PC-3 (cell line): ENCODE data around the gene PKN2. TPM values are rescaled to one million over a fixed set of nuclear protein-coding genes. Genes with fewer than 3 reads are reported as not detected.

Experiments used
- ATAC-seq: fragments of 200-7000 bp; cut with Tn5 transposase; 2 replicates; pipeline ENCODE4 v1.9.1; 2020; ENCODE audit warnings: mild to moderate bottlenecking, moderate library complexity
- BruUV-seq: library from RNA; stranded (reverse); fragments of 400-500 nt; replicated peaks from 2 replicates; lab custom pipeline; 2021; lab: Mats Ljungman, UMichigan
- CTCF ChIA-PET: fragments of 300-600 bp; sonication (Branson Sonifier 250); formaldehyde crosslinking; loops from one replicate; lab custom pipeline; 2022; ENCODE audit warnings: antibody characterized with exemption; lab: Charles Lee
- POLR2A ChIA-PET: fragments of 300-600 bp; sonication (Branson Sonifier 250); formaldehyde crosslinking; loops from one replicate; lab custom pipeline; 2022; ENCODE audit warnings: antibody characterized with exemption; ENCODE audit not compliant: unreplicated experiment; lab: Charles Lee
- DNase-seq: peaks from one replicate; pipeline ENCODE4 v3.0.0-alpha.2; 2015
- H2AFZ ChIP-seq: fragments of 300-600 bp; sonication (generic); 2 replicates; pipeline ENCODE4 v1.6.0; 2016; ENCODE audit warnings: antibody characterized with exemption, low read length
- H3F3A ChIP-seq: fragments of 300-600 bp; sonication (generic); one replicate; pipeline ENCODE4 v1.6.0; 2017; ENCODE audit warnings: antibody characterized with exemption, low read length, control low read depth, mild to moderate bottlenecking; ENCODE audit not compliant: unreplicated experiment
- H3K27ac ChIP-seq: fragments of 300-600 bp; sonication (generic); 2 replicates; pipeline ENCODE4 v1.5.1; 2016; ENCODE audit warnings: mild to moderate bottlenecking, low read length
- H3K27me3 ChIP-seq: fragments of 300-600 bp; sonication (generic); 2 replicates; pipeline ENCODE4 v1.6.1; 2016; ENCODE audit warnings: low read length, mixed read lengths
- H3K36me3 ChIP-seq: fragments of 300-600 bp; sonication (generic); 2 replicates; pipeline ENCODE4 v1.6.1; 2016; ENCODE audit warnings: low read depth, mixed run types, low read length, mixed read lengths
- H3K4me1 ChIP-seq: fragments of 300-600 bp; sonication (generic); 2 replicates; pipeline ENCODE4 v1.5.1; 2016; ENCODE audit warnings: low read length; ENCODE audit not compliant: insufficient read depth
- H3K4me2 ChIP-seq: fragments of 300-600 bp; sonication (generic); 2 replicates; pipeline ENCODE4 v1.6.0; 2016; ENCODE audit warnings: low read length
- H3K4me3 ChIP-seq: fragments of 300-600 bp; sonication (generic); 2 replicates; pipeline ENCODE4 v1.5.1; 2016; ENCODE audit warnings: mild to moderate bottlenecking, low read length, mixed read lengths
- H3K79me2 ChIP-seq: fragments of 300-600 bp; sonication (generic); 2 replicates; pipeline ENCODE4 v1.6.1; 2017; ENCODE audit warnings: low read length, mixed read lengths
- H3K9ac ChIP-seq: fragments of 300-600 bp; sonication (generic); 2 replicates; pipeline ENCODE4 v1.6.0; 2016; ENCODE audit warnings: mild to moderate bottlenecking, low read length
- H3K9me2 ChIP-seq: fragments of 300-600 bp; sonication (generic); replicated peaks from 2 replicates; pipeline ENCODE4 v1.6.1; 2016; ENCODE audit warnings: mixed run types, low read length, mixed read lengths
- H3K9me3 ChIP-seq: fragments of 300-600 bp; sonication (generic); 2 replicates; pipeline ENCODE4 v1.6.1; 2016; ENCODE audit warnings: low read length, mixed read lengths
- H4K20me1 ChIP-seq: fragments of 300-600 bp; sonication (generic); 2 replicates; pipeline ENCODE4 v1.6.1; 2016; ENCODE audit warnings: low read length, mixed read lengths
- EZH2 ChIP-seq: fragments of 300-600 bp; sonication (generic); IDR thresholded peaks from one replicate; pipeline ENCODE4 v1.6.1; 2017; ENCODE audit warnings: antibody characterized with exemption, mild to moderate bottlenecking, low read length; ENCODE audit not compliant: unreplicated experiment
- EZH2phosphoT487 ChIP-seq: fragments of 300-600 bp; sonication (generic); IDR thresholded peaks from 2 replicates; pipeline ENCODE4 v1.6.1; 2018; ENCODE audit warnings: mild to moderate bottlenecking, antibody characterized with exemption, low read length, borderline replicate concordance
- intact Hi-C: fragments of 100-400 bp; cut with micrococcal nuclease; formaldehyde crosslinking; loops from 2 replicates; pipeline ENCODE4 v1.9.0; 2023
- total RNA-seq: library from RNA; depleted of rRNA; stranded (reverse); fragments of >200 nt; gene quantifications from 2 replicates; pipeline ENCODE4 v1.2.3, GENCODE V29; 2014
- TF ChIP-seq, protein P1 (sequence below): fragments of 300-600 bp; sonication (generic); conservative IDR thresholded peaks from 2 replicates; pipeline ENCODE4 v1.5.1; 2017; ENCODE audit warnings: antibody characterized with exemption, low read depth, mild to moderate bottlenecking, low read length

PKN2 gene
- total RNA-seq, 1 experiment from 2014 or later: 20.8 TPM

DNA sequence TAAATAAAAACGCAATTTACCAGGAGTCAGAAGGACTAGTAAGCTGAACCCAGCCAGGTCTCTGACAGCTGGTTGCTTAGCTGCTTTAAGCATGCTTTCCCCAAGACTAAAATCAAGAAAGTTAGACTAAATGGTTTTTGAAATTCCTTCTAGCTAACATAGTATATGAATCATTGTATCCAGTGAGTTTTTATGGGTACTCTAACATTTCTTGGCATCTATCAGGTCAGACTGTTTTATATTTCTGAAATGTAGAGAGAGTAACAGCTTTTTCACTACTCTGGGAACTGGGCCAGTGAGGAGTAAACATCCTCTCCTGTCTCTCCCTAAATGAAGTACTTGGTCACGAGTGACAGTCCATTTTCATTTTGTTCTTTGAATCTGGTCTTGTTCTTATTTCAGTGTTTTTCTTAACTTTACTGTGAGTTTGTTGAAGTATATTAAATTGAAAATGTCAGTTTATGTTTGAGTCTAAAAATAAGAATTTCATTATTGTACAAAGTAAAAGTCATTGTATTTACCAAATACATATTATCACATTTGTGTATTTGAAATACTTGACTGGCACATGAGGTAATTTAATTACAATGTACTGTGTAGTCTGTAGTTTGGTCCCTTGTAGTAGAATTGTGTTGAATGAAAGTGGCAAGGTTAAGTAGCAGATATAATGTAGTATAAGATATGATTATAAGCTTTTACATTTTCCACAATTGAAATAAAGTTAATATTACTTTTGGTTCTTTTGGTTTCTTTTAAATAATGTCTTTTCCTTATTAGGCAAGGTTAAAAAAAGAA is 47.6 kb downstream of the PKN2 start:
- Histone ChIP-seq H3K4me1 (peaks cover 20% of the 10 kb centered on the region), H3K4me3 (peak overlapping the region; percentile 51; the same call in 1 of the 2 replicates), H3K27ac (peak overlapping the region; percentile 44), H3K9me3 (no peaks in the 10 kb centered on the region), H4K20me1 (no peaks in the 10 kb centered on the region), H3F3A (no peaks in the 10 kb centered on the region), H3K9me2 (no peaks in the 10 kb centered on the region), H3K4me2 (peak overlapping the region; percentile 73), H3K27me3 (no peaks in the 10 kb centered on the region), H3K9ac (0 out of 2 replicates have a peak overlapping the region, but pooled peaks have one; percentile 4), H3K79me2 (peaks cover 85% of the 10 kb centered on the region), H2AFZ (no peak overlapping the region), H3K36me3 (0 out of 2 replicates have a peak, but pooled peaks cover 5% of the 10 kb centered on the region)
- ChIA-PET CTCF (interaction anchor here (0.9 kb wide), 1 partner anchor 47 kb away, joined by 4 read pairs; the partner anchor contains the start of gene PKN2), POLR2A (interaction anchor here (0.5 to 0.6 kb wide), 2 partner anchors 47 to 125 kb away, joined by 3 to 24 read pairs; no protein-coding TSS in a partner anchor)
- intact Hi-C loops: loop anchor here (2.0 to 5.0 kb wide), 3 partner anchors 34 to 161 kb away; partner anchors contain the start of genes GTF2B and PKN2
- peak; percentile 89 for DNase-seq
- no TSS peak for BruUV-seq
- TF ChIP-seq EZH2: no peak
- no peak for TF ChIP-seq EZH2phosphoT487
- TF ChIP-seq, protein P1, sequence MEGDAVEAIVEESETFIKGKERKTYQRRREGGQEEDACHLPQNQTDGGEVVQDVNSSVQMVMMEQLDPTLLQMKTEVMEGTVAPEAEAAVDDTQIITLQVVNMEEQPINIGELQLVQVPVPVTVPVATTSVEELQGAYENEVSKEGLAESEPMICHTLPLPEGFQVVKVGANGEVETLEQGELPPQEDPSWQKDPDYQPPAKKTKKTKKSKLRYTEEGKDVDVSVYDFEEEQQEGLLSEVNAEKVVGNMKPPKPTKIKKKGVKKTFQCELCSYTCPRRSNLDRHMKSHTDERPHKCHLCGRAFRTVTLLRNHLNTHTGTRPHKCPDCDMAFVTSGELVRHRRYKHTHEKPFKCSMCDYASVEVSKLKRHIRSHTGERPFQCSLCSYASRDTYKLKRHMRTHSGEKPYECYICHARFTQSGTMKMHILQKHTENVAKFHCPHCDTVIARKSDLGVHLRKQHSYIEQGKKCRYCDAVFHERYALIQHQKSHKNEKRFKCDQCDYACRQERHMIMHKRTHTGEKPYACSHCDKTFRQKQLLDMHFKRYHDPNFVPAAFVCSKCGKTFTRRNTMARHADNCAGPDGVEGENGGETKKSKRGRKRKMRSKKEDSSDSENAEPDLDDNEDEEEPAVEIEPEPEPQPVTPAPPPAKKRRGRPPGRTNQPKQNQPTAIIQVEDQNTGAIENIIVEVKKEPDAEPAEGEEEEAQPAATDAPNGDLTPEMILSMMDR: no peak
- ATAC-seq: peak; percentile 93

DNA sequence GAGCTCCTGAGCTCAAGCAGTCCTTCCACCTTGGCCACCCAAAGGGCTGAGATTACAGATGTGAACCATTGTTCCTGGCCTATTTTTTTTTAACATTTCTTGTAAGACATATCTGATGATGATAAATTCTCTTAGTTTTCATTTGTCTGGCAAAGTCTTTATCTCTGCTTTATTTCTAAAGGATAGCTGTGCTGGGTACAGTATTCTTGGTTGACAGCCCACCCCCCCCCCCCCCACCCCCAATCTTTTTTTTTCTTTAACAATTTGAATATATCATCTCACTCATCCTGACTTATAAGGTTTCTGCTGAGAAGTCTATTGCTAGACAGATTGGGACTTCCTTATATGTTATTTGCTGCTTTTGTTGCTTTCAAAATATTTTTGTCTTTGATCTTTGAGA is 51.3 kb downstream of the PKN2 start:
- Histone ChIP-seq H2AFZ (no peak overlapping the region), H3F3A (no peaks in the 10 kb centered on the region), H3K4me3 (no peak overlapping the region), H4K20me1 (0 out of 2 replicates have a peak, but pooled peaks cover 6% of the 10 kb centered on the region), H3K79me2 (peaks cover 81% of the 10 kb centered on the region), H3K27ac (no peak overlapping the region), H3K4me2 (no peak overlapping the region), H3K36me3 (0 out of 2 replicates have a peak, but pooled peaks cover 5% of the 10 kb centered on the region), H3K9me2 (no peaks in the 10 kb centered on the region), H3K9me3 (no peaks in the 10 kb centered on the region), H3K4me1 (peaks cover 25% of the 10 kb centered on the region), H3K27me3 (no peaks in the 10 kb centered on the region), H3K9ac (no peak overlapping the region)
- POLR2A ChIA-PET: no interaction called here
- BruUV-seq: no TSS peak
- DNase-seq (no peak), ATAC-seq (no peak)
- CTCF ChIA-PET: no interaction called here
- intact Hi-C loops: loop anchor here (5.0 kb wide), 1 partner anchor 252 kb away; no protein-coding TSS in a partner anchor
- no peak for TF ChIP-seq EZH2phosphoT487
- TF ChIP-seq EZH2: no peak
- TF ChIP-seq, protein P1: no peak
